ENCODE results near the gene DNAH8. TPM values are rescaled to one million over a fixed set of nuclear protein-coding genes. Genes with fewer than 3 reads are reported as not detected.

Gene DNAH8
- total RNA-seq, 1 experiment from 2014 or later = not detected

- in situ Hi-C loops (cut with HindIII; ENCODE audit: low sequenced_read_pairs) = no loop called here
- DNase-seq (ENCODE audit: low spot score) = no peak
These were observed 358.6 kb downstream of the DNAH8 start for GRCh38 chr6:39073471-39074355.

- in situ Hi-C loops (cut with HindIII; ENCODE audit: low sequenced_read_pairs) = no loop called here
- no peak for DNase-seq (ENCODE audit: low spot score)
These were observed 359.4 kb downstream of the DNAH8 start for GRCh38 chr6:39074486-39074885.

- in situ Hi-C loops (cut with HindIII; ENCODE audit: low sequenced_read_pairs) = no loop called here
- no peak for DNase-seq (ENCODE audit: low spot score)
These were observed 360.0 kb downstream of the DNAH8 start for GRCh38 chr6:39075010-39075686.

DNA sequence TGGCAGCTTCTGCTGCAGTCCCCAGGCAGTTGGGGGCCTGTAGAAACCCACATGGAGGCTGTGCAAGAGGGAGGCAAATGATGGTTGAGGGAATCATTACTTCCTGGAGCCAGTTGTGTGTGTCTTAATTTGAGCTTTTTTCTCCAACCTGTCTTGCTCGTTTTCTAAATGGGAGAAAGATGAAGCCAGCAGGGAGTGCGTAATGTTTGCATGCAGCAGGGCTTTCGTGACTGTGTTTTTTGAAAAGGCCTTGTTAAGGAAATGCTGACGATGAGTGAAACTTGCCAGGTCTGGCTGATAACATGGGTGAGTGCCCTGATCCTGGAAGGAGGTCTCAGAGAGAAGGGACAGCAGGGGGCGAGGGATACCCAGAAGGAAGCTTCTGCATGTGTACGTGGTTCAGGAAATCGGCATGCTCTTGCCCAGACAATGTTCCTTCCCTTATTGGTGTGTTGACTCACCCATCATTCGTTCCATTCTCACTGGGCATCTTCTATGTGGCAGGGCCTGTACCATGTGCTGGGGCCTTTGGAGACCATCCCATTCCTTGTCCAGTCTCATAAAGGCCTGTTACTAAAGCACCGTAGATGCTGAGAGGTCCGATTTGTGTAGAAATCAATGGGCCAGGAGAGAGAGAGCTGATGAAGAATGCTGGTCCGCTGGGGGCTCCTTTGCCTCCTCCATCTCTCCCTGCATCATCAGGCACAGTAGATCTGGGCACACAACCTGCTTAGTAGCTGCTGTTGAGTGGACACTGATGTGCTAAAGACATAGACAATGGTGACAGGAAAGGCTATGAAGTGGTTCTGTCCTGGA lies 360.9 kb downstream of the DNAH8 start:
- in situ Hi-C loops (cut with HindIII; ENCODE audit: low sequenced_read_pairs) = no loop called here
- DNase-seq (ENCODE audit: low spot score) = no peak

- in situ Hi-C loops (cut with HindIII; ENCODE audit: low sequenced_read_pairs) = no loop called here
- no peak for DNase-seq (ENCODE audit: low spot score)
These were observed 361.8 kb downstream of the DNAH8 start for GRCh38 chr6:39076623-39077535.

- DNase-seq (ENCODE audit: low spot score) = no peak
- in situ Hi-C loops (cut with HindIII; ENCODE audit: low sequenced_read_pairs) = no loop called here
These were observed 362.9 kb downstream of the DNAH8 start for GRCh38 chr6:39077882-39078594.

GRCh38 chr6:39078695-39079094 lies 363.6 kb downstream of the DNAH8 start:
- in situ Hi-C loops (cut with HindIII; ENCODE audit: low sequenced_read_pairs) = no loop called here
- no peak for DNase-seq (ENCODE audit: low spot score)

- no peak for DNase-seq (ENCODE audit: low spot score)
- in situ Hi-C loops (cut with HindIII; ENCODE audit: low sequenced_read_pairs) = no loop called here
These were observed 364.4 kb downstream of the DNAH8 start for GRCh38 chr6:39079197-39080125.

Other genes starting within 250 kb of the DNAH8 start
- gene BTBD9, start 75.4 kb upstream of the DNAH8 start, total RNA-seq (2014; rRNA removed; shearing (Covaris generic)) = 6.5 and 9.5 TPM in 2 replicates
- 374 and 476 TPM in 2 replicates for gene GLO1, start 12.2 kb upstream of the DNAH8 start, total RNA-seq (2014; rRNA removed; shearing (Covaris generic))

All from G401 (cell line).